GM12878 (cell line): ENCODE results near the gene NEBL.

ENCODE experiments used
- ASH2L ChIP-seq: fragments of 300-600, 200-600 bp; sonication (generic); IDR thresholded peaks from 2 replicates; pipeline ENCODE4 v1.6.1; 2017; ENCODE audit warnings: low read depth, mild to moderate bottlenecking, borderline replicate concordance
- ATF7 ChIP-seq: fragments of 450-650 bp; IDR thresholded peaks from 2 replicates; pipeline ENCODE4 v1.6.1; 2016; ENCODE audit warnings: low read depth, mild to moderate bottlenecking
- CTCF ChIP-seq, 3 experiments: IDR thresholded peaks in 2 of 3; conservative IDR thresholded peaks in 1 of 3; 2 replicates each; pipeline ENCODE4 v1.5.1; 2011; ENCODE audit warnings: low read depth in 3 of 3, low read length in 3 of 3, mild to moderate bottlenecking in 3 of 3, control low read depth in 2 of 3, moderate library complexity in 2 of 3, inconsistent platforms in 1 of 3, mixed read lengths in 1 of 3; ENCODE audit not compliant: control insufficient read depth in 2 of 3, insufficient read depth in 1 of 3; ENCODE audit errors: extremely low read depth in 1 of 3
- ESRRA ChIP-seq: IDR thresholded peaks from 2 replicates; pipeline ENCODE4 v1.6.1; 2012; ENCODE audit warnings: mild to moderate bottlenecking, low read length, improper control_type of control experiment
- ETV6 ChIP-seq, 2 experiments: fragments of 450-650 bp in 1 of 2; IDR thresholded peaks in 1 of 2; conservative IDR thresholded peaks in 1 of 2; 2 replicates each; pipeline ENCODE4 v1.6.1; 2014; ENCODE audit warnings: antibody characterized with exemption in 1 of 2, borderline replicate concordance in 1 of 2, low read depth in 1 of 2, mild to moderate bottlenecking in 1 of 2, moderate library complexity in 1 of 2
- EZH2 ChIP-seq: IDR thresholded peaks from 2 replicates; pipeline ENCODE4 v1.6.1; 2012; ENCODE audit warnings: low read depth, mild to moderate bottlenecking, control low read depth, inconsistent platforms, low read length, borderline replicate concordance; ENCODE audit not compliant: control insufficient read depth
- PAX5 ChIP-seq: IDR thresholded peaks from 2 replicates; pipeline ENCODE4 v1.6.1; 2011; ENCODE audit warnings: low read depth, low read length, borderline replicate concordance
- PKNOX1 ChIP-seq: fragments of 450-650 bp; IDR thresholded peaks from 2 replicates; pipeline ENCODE4 v1.6.1; 2016; ENCODE audit warnings: mild to moderate bottlenecking
- POLR2A ChIP-seq: IDR thresholded peaks from 2 replicates; pipeline ENCODE4 v1.6.1; 2011; ENCODE audit warnings: low read depth, mild to moderate bottlenecking, low read length
- RBBP5 ChIP-seq: fragments of 200-600 bp; sonication (generic); conservative IDR thresholded peaks from 2 replicates; pipeline ENCODE4 v1.6.1; 2016
- ZBTB33 ChIP-seq: fragments of 450-650 bp; IDR thresholded peaks from 2 replicates; pipeline ENCODE4 v1.6.1; 2017; ENCODE audit warnings: mild to moderate bottlenecking
- TF ChIP-seq, protein P1 (sequence below): fragments of 450-650 bp; conservative IDR thresholded peaks from 2 replicates; pipeline ENCODE4 v1.6.1; 2017; ENCODE audit warnings: mild to moderate bottlenecking, moderate library complexity

- TF ChIP-seq CTCF (IDR thresholded peaks at IDR 0.05 in 2 of 3, conservative IDR thresholded peaks at IDR 0.05 in 1 of 3; ENCODE audit: control insufficient read depth in 2 of 3, extremely low read depth in 1 of 3, insufficient read depth in 1 of 3, low read depth in 3 of 3, low read length in 3 of 3), result no peak
- no peak for TF ChIP-seq ASH2L
- TF ChIP-seq EZH2, result no peak
- TF ChIP-seq ATF7, result no peak
- TF ChIP-seq ZBTB33, result no peak
- TF ChIP-seq POLR2A, result no peak
- no peak for TF ChIP-seq ESRRA
- TF ChIP-seq, protein P1, sequence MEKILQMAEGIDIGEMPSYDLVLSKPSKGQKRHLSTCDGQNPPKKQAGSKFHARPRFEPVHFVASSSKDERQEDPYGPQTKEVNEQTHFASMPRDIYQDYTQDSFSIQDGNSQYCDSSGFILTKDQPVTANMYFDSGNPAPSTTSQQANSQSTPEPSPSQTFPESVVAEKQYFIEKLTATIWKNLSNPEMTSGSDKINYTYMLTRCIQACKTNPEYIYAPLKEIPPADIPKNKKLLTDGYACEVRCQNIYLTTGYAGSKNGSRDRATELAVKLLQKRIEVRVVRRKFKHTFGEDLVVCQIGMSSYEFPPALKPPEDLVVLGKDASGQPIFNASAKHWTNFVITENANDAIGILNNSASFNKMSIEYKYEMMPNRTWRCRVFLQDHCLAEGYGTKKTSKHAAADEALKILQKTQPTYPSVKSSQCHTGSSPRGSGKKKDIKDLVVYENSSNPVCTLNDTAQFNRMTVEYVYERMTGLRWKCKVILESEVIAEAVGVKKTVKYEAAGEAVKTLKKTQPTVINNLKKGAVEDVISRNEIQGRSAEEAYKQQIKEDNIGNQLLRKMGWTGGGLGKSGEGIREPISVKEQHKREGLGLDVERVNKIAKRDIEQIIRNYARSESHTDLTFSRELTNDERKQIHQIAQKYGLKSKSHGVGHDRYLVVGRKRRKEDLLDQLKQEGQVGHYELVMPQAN, result no peak
- no peak for TF ChIP-seq PKNOX1
- TF ChIP-seq RBBP5, result no peak
- TF ChIP-seq ETV6 (conservative IDR thresholded peaks at IDR 0.05 in 1 of 2, IDR thresholded peaks at IDR 0.05 in 1 of 2; ENCODE audit: borderline replicate concordance in 1 of 2, low read depth in 1 of 2), result no peak
- TF ChIP-seq PAX5, result no peak
Measured at GRCh38 chr10:20935931-20936330, 38.8 kb upstream of the NEBL start.
